Sigmoid colon (tissue), 7 donors: Measurements from ENCODE around the gene RAPGEF3. TPM values are rescaled to one million over a fixed set of nuclear protein-coding genes. Genes with fewer than 3 reads are reported as not detected.
A peak's percentile ranks its signal among the peaks of the same experiment; 100 is the strongest.

Source experiments
- DNase-seq: peaks from one replicate; pipeline ENCODE4 v3.0.0-alpha.2; 2019
- H3K27ac ChIP-seq, 4 donors: fragments of 200-600 bp; sonication (generic); one replicate each; pipeline ENCODE4 v1.5.1; 2016 to 2019; ENCODE audit warnings: mild to moderate bottlenecking in 1 of 4
- H3K27me3 ChIP-seq, 3 donors: fragments of 200-600 bp; sonication (generic); one replicate each; pipeline ENCODE4 v1.5.1; 2019; ENCODE audit warnings: mild to moderate bottlenecking in 1 of 3
- H3K36me3 ChIP-seq, 4 donors: fragments of 200-600 bp; sonication (generic); one replicate each; pipeline ENCODE4 v1.5.1; 2016 to 2019
- H3K4me1 ChIP-seq, 4 donors: fragments of 200-600 bp; sonication (generic); one replicate each; pipeline ENCODE4 v1.5.1; 2017 to 2019
- H3K4me3 ChIP-seq, 4 donors: fragments of 200-600 bp; sonication (generic); one replicate each; pipeline ENCODE4 v1.5.1; 2017 to 2019; ENCODE audit warnings: mild to moderate bottlenecking in 2 of 4, moderate library complexity in 1 of 4
- H3K9me3 ChIP-seq, 4 donors: fragments of 200-600 bp in 3 of 4; sonication (generic) in 3 of 4; one replicate each; pipeline versions ENCODE4 v1.5.1 to v1.6.1; 2013 to 2019
- CTCF ChIP-seq, 4 experiments: fragments of 450-650 bp in 3 of 4; fragments of 200-600 bp in 1 of 4; IDR thresholded peaks; one replicate each; pipeline ENCODE4 v1.5.1; 2016 to 2019; ENCODE audit warnings: antibody characterized with exemption in 4 of 4, mild to moderate bottlenecking in 3 of 4, moderate library complexity in 2 of 4
- EP300 ChIP-seq, 4 donors: sonication (generic); formaldehyde crosslinking; IDR thresholded peaks; one replicate each; pipeline ENCODE4 v1.6.1; 2017; ENCODE audit warnings: antibody characterized with exemption in 4 of 4
- POLR2A ChIP-seq, 2 donors: fragments of 450-650 bp; IDR thresholded peaks; one replicate each; pipeline ENCODE4 v1.6.1; 2016; ENCODE audit warnings: antibody characterized with exemption in 2 of 2, mild to moderate bottlenecking in 2 of 2, moderate library complexity in 2 of 2
- POLR2AphosphoS5 ChIP-seq, 4 donors: sonication (generic); formaldehyde crosslinking; IDR thresholded peaks; one replicate each; pipeline ENCODE4 v1.6.1; 2017; ENCODE audit warnings: antibody characterized with exemption in 4 of 4
- WGBS, 2 donors: extraction: QIAGEN DNeasy Blood & Tissue Kit; methylation state at CpG; one replicate each; pipeline ENCODE4 v1.1.7; 2013; 5-methylcytosine and 5-hydroxymethylcytosine counted together
- intact Hi-C: fragments of 100-400 bp; cut with DNase I; formaldehyde crosslinking; loops from one replicate; pipeline ENCODE4 v1.15.1; 2023
- polyA plus RNA-seq, 3 donors: library from polyadenylated mRNA; stranded (reverse); fragments of 200-250 nt; gene quantifications; one replicate each; pipeline ENCODE4 v1.2.3, GENCODE V29; 2013
- total RNA-seq, 4 donors: library from RNA; depleted of rRNA; stranded (reverse); fragments of >200 nt; gene quantifications; one replicate each; pipeline ENCODE4 v1.1.0, GENCODE V29; 2016
- donor health status: healthy with polysubstance abuse.
- donor health status: Bipolar disorder and iron deficiency.
- donor health status: healthy.

RAPGEF3 gene
- total and polyA plus RNA-seq, 7 donors = 3.9 to 36.8 (median 14.6) TPM

GRCh38 chr12:47777151-47777550 is 18.5 kb upstream of the RAPGEF3 start:
- intact Hi-C loops = no loop called here
- Histone ChIP-seq H3K9me3 (no peaks in the 10 kb centered on the region), H3K4me3 (no peak overlapping the region), H3K27me3 (no peaks in the 10 kb centered on the region), H3K27ac (peak overlapping the region; percentile 62 to 75 (median 64)), H3K36me3 (peaks cover 0 to 14% (median under 1%) of the 10 kb centered on the region in 4 donors), H3K4me1 (peaks cover 0 to 74% (median 61%) of the 10 kb centered on the region in 4 donors)
- no peak for DNase-seq
- TF ChIP-seq POLR2AphosphoS5 (IDR thresholded peaks at IDR 0.05) = peak in 1 of 4 donors; percentile 6
- TF ChIP-seq POLR2A (IDR thresholded peaks at IDR 0.05) = no peak
- WGBS, 2 donors = 65 to 72% methylated on average over 1 of the region's 1 CpG

- Histone ChIP-seq H3K9me3 (no peaks in the 10 kb centered on the region), H3K27ac (peak overlapping the region; percentile 62 to 75 (median 64)), H3K36me3 (peaks cover 0 to 8% (median 0%) of the 10 kb centered on the region in 4 donors), H3K4me3 (no peak overlapping the region), H3K4me1 (peaks cover 0 to 75% (median 61%) of the 10 kb centered on the region in 4 donors), H3K27me3 (no peaks in the 10 kb centered on the region)
- DNase-seq = peak; percentile 67
- TF ChIP-seq CTCF (IDR thresholded peaks at IDR 0.05) (no peak), EP300 (IDR thresholded peaks at IDR 0.05) (no peak), POLR2AphosphoS5 (IDR thresholded peaks at IDR 0.05) (no peak), POLR2A (IDR thresholded peaks at IDR 0.05) (no peak)
- intact Hi-C loops = no loop called here
- 60 to 79% methylated on average over 5 of the region's 5 CpGs for WGBS, 2 donors
Measured at GRCh38 chr12:47776471-47777143, 17.9 kb upstream of the RAPGEF3 start.

GRCh38 chr12:47775100-47775911 is 16.6 kb upstream of the RAPGEF3 start:
- TF ChIP-seq POLR2AphosphoS5 (IDR thresholded peaks at IDR 0.05) (peak in 1 of 4 donors; percentile 32), EP300 (IDR thresholded peaks at IDR 0.05) (no peak)
- WGBS, 2 donors = 70 to 84% methylated on average over 10 of the region's 10 CpGs
- H3K4me1 ChIP-seq = peaks cover 0 to 81% (median 62%) of the 10 kb centered on the region in 4 donors
- no peaks in the 10 kb centered on the region for H3K9me3 ChIP-seq
- H3K27me3 ChIP-seq = no peaks in the 10 kb centered on the region
- peak; percentile 69 for DNase-seq
- no peaks in the 10 kb centered on the region for H3K36me3 ChIP-seq
- no peak overlapping the region for H3K4me3 ChIP-seq
- peak overlapping the region; percentile 62 to 75 (median 64) for H3K27ac ChIP-seq
- intact Hi-C loops = no loop called here

DNA sequence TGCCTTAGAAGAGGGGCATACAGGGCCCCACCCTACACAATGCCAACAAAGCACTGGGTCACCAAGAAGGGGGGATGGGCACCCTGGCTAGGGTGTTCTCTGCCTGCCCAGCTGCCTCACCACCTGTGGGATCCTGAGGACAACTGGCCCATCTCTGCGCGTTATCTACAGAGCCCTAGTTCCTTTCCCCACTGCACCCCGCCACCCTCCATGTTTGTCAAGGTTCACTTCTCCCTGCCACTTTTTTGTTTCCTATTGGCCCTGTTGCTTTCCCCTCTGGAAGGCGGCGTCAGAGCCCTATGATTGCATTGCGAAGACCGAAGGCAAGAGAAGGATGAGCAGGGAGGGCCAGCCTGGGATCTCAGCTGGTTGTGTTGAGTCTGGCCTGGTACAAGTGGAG is 16.0 kb upstream of the RAPGEF3 start:
- TF ChIP-seq EP300 (IDR thresholded peaks at IDR 0.05) (no peak), POLR2AphosphoS5 (IDR thresholded peaks at IDR 0.05) (no peak), POLR2A (IDR thresholded peaks at IDR 0.05) (no peak), CTCF (IDR thresholded peaks at IDR 0.05) (no peak)
- Histone ChIP-seq H3K4me1 (peaks cover 0 to 82% (median 65%) of the 10 kb centered on the region in 4 donors), H3K27me3 (no peaks in the 10 kb centered on the region), H3K9me3 (no peaks in the 10 kb centered on the region), H3K4me3 (no peak overlapping the region), H3K36me3 (no peaks in the 10 kb centered on the region), H3K27ac (peak overlapping the region; percentile 62 to 75 (median 64))
- intact Hi-C loops = no loop called here
- peak; percentile 64 for DNase-seq
- 89 to 97% methylated on average over 7 of the region's 7 CpGs for WGBS, 2 donors

DNA sequence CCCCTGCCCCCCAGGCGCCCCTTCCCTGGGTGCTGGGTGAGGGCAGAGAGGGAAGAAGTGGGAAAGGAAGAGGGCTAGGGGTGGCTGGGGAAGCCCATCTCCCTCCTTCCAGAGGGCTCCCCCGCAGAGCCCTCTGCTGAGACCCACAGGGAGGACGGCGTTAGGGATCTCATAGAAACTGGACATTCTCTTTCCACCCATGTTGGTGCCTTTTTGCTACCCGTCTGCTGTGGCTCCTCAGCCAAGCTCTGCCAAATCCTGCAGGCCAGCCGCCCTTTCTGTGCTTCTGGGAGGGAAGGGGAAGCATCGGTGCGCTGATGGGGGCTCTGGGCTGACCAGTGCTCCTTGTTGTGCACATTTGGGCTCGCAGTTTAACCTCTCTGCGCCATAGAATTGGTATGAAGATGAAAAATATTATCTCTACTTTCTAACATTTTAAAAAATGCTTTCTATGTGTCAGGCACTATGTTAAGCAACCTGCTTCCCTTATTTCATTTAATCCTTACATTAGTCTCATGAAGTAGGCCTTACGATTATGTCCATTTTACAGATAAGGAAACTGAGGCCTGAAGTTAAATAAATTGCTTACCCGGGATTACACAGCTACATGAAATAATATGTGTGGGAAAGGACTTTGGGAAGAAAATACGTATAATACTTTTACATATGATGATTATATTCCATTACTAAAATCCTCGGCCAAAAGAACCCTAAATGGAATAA is 15.3 kb upstream of the RAPGEF3 start:
- peak overlapping the region; percentile 72 to 99 (median 98) for H3K4me3 ChIP-seq
- H3K4me1 ChIP-seq = peaks cover 0 to 76% (median 61%) of the 10 kb centered on the region in 4 donors
- no peak for DNase-seq
- H3K9me3 ChIP-seq = no peaks in the 10 kb centered on the region
- H3K27ac ChIP-seq = peak overlapping the region; percentile 89 to 91 (median 90)
- intact Hi-C loops = no loop called here
- TF ChIP-seq EP300 (IDR thresholded peaks at IDR 0.05) (no peak), CTCF (IDR thresholded peaks at IDR 0.05) (no peak)
- 45 to 60% methylated on average over 14 of the region's 14 CpGs for WGBS, 2 donors
- no peaks in the 10 kb centered on the region for H3K36me3 ChIP-seq
- H3K27me3 ChIP-seq = no peaks in the 10 kb centered on the region
